GM06990 (cell line): Measurements from ENCODE around the gene ODAD3.
"Not testable (repeated sequence)": the region's sequence is repeated elsewhere in the genome, so short reads cannot be mapped to it uniquely, and the experiment has no call there.

Experiments
- DNase-seq: peaks from one replicate; pipeline ENCODE4 v3.0.0-alpha.2; 2011; ENCODE audit not compliant: insufficient read length; ENCODE audit errors: extremely low read depth
- H3K27me3 ChIP-seq: replicated peaks from 2 replicates; pipeline ENCODE4 v1.6.0; 2011; ENCODE audit warnings: low read length; ENCODE audit not compliant: control insufficient read depth, insufficient read depth
- H3K36me3 ChIP-seq: 2 replicates; pipeline ENCODE4 v1.5.1; 2011; ENCODE audit warnings: low read length; ENCODE audit not compliant: control insufficient read depth, insufficient read depth
- H3K4me3 ChIP-seq: replicated peaks from 2 replicates; pipeline ENCODE4 v1.5.1; 2011; ENCODE audit warnings: low read depth, mild to moderate bottlenecking, control low read depth, low read length
- CTCF ChIP-seq: IDR thresholded peaks from 2 replicates; pipeline ENCODE4 v1.5.1; 2011; ENCODE audit warnings: low read length, control low read depth, mild to moderate bottlenecking, inconsistent platforms; ENCODE audit not compliant: insufficient read depth, poor library complexity, severe bottlenecking

ODAD3 gene

GRCh38 chr19:11460207-11460606 lies 25.3 kb upstream of the ODAD3 start:
- no peak for DNase-seq
- H3K27me3 ChIP-seq = no peaks in the 10 kb centered on the region
- no peak overlapping the region for H3K4me3 ChIP-seq
- H3K36me3 ChIP-seq = no peaks in the 10 kb centered on the region
- TF ChIP-seq CTCF = peak; percentile 54

GRCh38 chr19:11458912-11459311 lies 24.0 kb upstream of the ODAD3 start:
- H3K4me3 ChIP-seq, DNase-seq, H3K36me3 ChIP-seq, H3K27me3 ChIP-seq: not testable (repeated sequence)

- H3K36me3 ChIP-seq = no peaks in the 10 kb centered on the region; the same call in 1 of the 2 replicates
- no peak for TF ChIP-seq CTCF
Observed at GRCh38 chr19:11458236-11458900, 23.4 kb upstream of the ODAD3 start.

GRCh38 chr19:11457831-11458230 lies 22.9 kb upstream of the ODAD3 start:
- TF ChIP-seq CTCF = no peak
- Histone ChIP-seq H3K4me3 (no peak overlapping the region), H3K27me3 (no peaks in the 10 kb centered on the region), H3K36me3 (no peaks in the 10 kb centered on the region; the same call in 1 of the 2 replicates)
- DNase-seq = no peak

More at GRCh38 chr19:11458236-11458900, 23.4 kb upstream of the ODAD3 start:
- Histone ChIP-seq H3K4me3 (no peak overlapping the region), H3K27me3 (no peaks in the 10 kb centered on the region)
- DNase-seq = no peak

GRCh38 chr19:11457115-11457514 lies 22.2 kb upstream of the ODAD3 start:
- no peak for DNase-seq
- no peak for TF ChIP-seq CTCF
- Histone ChIP-seq H3K4me3 (no peak overlapping the region), H3K27me3 (no peaks in the 10 kb centered on the region), H3K36me3 (no peaks in the 10 kb centered on the region; the same call in 1 of the 2 replicates)

- Histone ChIP-seq H3K4me3 (no peak overlapping the region), H3K36me3 (no peaks in the 10 kb centered on the region; the same call in 1 of the 2 replicates), H3K27me3 (no peaks in the 10 kb centered on the region)
- no peak for TF ChIP-seq CTCF
- DNase-seq = no peak
Observed at GRCh38 chr19:11456659-11457058, 21.7 kb upstream of the ODAD3 start.

GRCh38 chr19:11455233-11455554 lies 20.3 kb upstream of the ODAD3 start:
- H3K4me3 ChIP-seq, DNase-seq, H3K27me3 ChIP-seq, H3K36me3 ChIP-seq: not testable (repeated sequence)
